Activated CD8-positive, alpha-beta memory T cell treated with anti-CD3 and anti-CD28 coated beads, Interleukin-2, amount 10 ng/mL, durations not matched to agents 7 days and 5 days (primary cell): ENCODE measurements around the gene COG4. TPM values are rescaled to one million over a fixed set of nuclear protein-coding genes. Genes with fewer than 3 reads are reported as not detected.
"Not testable (repeated sequence)": the region's sequence is repeated elsewhere in the genome, so short reads cannot be mapped to it uniquely, and the experiment has no call there.

Experiments
- ATAC-seq: fragments of 150-1000 bp; cut with Tn5 transposase; one replicate; pipeline ENCODE4 v1.10.0; 2021; ENCODE audit warnings: moderate library complexity
- CTCF ChIA-PET: fragments of 350-600 bp; sonication (Branson Sonifier 250); formaldehyde crosslinking; loops from one replicate; lab custom pipeline; 2021; ENCODE audit warnings: antibody characterized with exemption; lab: Charles Lee
- DNase-seq: peaks from one replicate; pipeline ENCODE4 v3.0.0-alpha.2; 2020
- H3K27ac Mint-ChIP-seq: one replicate; pipeline ENCODE4 v1.8.0; 2021; ENCODE audit warnings: mild to moderate bottlenecking, mixed read lengths
- H3K27me3 Mint-ChIP-seq: one replicate; pipeline ENCODE4 v1.8.0; 2021; ENCODE audit warnings: mixed read lengths
- H3K36me3 Mint-ChIP-seq: one replicate; pipeline ENCODE4 v1.8.0; 2021; ENCODE audit warnings: mild to moderate bottlenecking, mixed read lengths
- H3K4me1 Mint-ChIP-seq: one replicate; pipeline ENCODE4 v1.8.0; 2021; ENCODE audit warnings: mixed read lengths
- H3K4me3 Mint-ChIP-seq: one replicate; pipeline ENCODE4 v1.8.0; 2021; ENCODE audit warnings: mild to moderate bottlenecking, moderate library complexity, mixed read lengths
- H3K9me3 Mint-ChIP-seq: one replicate; pipeline ENCODE4 v1.8.0; 2022; ENCODE audit warnings: low read depth, mixed read lengths
- total RNA-seq, 2 experiments: library from RNA; stranded (reverse); gene quantifications; one replicate each; pipeline ENCODE4 v1.2.3, GENCODE V29; 2021

COG4 gene
- total RNA-seq, 2 experiments from 2014 or later: 67.3 to 72.5 TPM

DNA sequence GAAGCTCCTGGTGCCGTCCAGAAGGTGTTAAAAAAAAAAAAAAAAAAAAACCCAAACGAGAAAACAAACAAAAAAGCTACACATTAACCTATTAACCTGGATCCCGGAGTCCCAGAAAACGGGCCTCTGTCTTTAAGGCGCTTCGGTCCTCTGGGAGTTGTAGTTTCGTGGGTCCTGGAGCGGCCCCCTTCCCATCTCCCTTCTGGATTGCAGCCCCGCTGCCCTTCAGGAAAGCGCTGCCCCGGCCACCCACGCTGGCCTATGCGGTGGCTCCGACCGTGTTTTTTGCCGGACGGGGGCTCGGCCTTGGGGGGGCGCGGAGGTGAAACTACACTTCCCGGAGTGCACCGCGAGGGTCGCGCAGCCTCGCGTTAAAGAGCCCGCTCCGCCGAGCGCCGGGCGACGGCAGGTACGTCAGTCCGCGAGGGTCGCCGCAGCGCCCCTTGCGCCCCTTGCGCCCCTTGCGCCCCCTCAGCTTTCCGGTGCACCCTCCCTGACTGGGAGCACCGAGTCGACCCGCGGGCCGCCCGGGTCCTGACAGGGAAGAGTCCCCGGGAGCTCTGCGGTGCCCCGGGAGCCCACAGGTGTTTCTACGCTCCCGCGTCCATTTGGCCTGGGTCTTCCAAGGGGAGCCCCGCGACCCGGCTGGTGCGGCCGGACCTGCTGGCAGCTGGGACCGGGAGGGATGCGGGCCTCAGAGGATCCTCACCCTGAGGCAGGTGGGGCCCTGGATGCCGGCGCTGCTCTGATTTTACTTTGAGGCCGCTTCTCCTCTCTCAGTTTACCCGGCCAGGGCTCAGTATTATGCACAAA lies 68.9 kb downstream of the COG4 start, which contains the start of gene FCSK:
Gene FCSK (plus strand): TSS at position 374 of the 813 bp plus-strand sequence. CDS start 8,596 bp downstream, outside the sequence.
- Mint-ChIP-seq H3K36me3 (no peaks in the 10 kb centered on the region), H3K27ac (peak within 1 kb of the TSS; percentile 87), H3K4me3 (peak within 1 kb of the TSS; percentile 87), H3K27me3 (peaks cover 6% of the 10 kb centered on the region), H3K4me1 (peaks cover 21% of the 10 kb centered on the region), H3K9me3 (no peaks in the 10 kb centered on the region)
- DNase-seq (peak; percentile 72), ATAC-seq (peak; percentile 95)
- CTCF ChIA-PET: interaction anchor here (0.7 to 2.1 kb wide), 9 partner anchors 11 to 155 kb away, joined by 3 to 11 read pairs (median 3); partner anchors contain the start of genes DDX19B and ST3GAL2

GRCh38 chr16:70453892-70454221 lies 69.5 kb downstream of the COG4 start:
- CTCF ChIA-PET: interaction anchor here (0.5 to 2.1 kb wide), 8 partner anchors 11 to 155 kb away, joined by 3 to 11 read pairs (median 3); partner anchors contain the start of genes DDX19B and ST3GAL2

GRCh38 chr16:70453117-70453891 lies 70.0 kb downstream of the COG4 start:
- Mint-ChIP-seq H3K27me3 (peaks cover 6% of the 10 kb centered on the region), H3K9me3 (no peaks in the 10 kb centered on the region), H3K4me3 (peak overlapping the region; percentile 87), H3K4me1 (peaks cover 21% of the 10 kb centered on the region), H3K36me3 (no peaks in the 10 kb centered on the region), H3K27ac (peak overlapping the region; percentile 87)
- DNase-seq: no peak
- CTCF ChIA-PET: interaction anchor here (0.5 to 2.1 kb wide), 7 partner anchors 10 to 154 kb away, joined by 3 to 11 read pairs (median 3); partner anchors contain the start of gene DDX19B
- no peak for ATAC-seq

More at GRCh38 chr16:70453892-70454221, 69.5 kb downstream of the COG4 start:
- peaks cover 21% of the 10 kb centered on the region for H3K4me1 Mint-ChIP-seq
- no peaks in the 10 kb centered on the region for H3K9me3 Mint-ChIP-seq
- H3K4me3 Mint-ChIP-seq: peak overlapping the region; percentile 87
- H3K36me3 Mint-ChIP-seq: no peaks in the 10 kb centered on the region
- ATAC-seq: no peak
- H3K27ac Mint-ChIP-seq: peak overlapping the region; percentile 87
- DNase-seq: no peak
- peaks cover 6% of the 10 kb centered on the region for H3K27me3 Mint-ChIP-seq

GRCh38 chr16:70451004-70451340 lies 72.4 kb downstream of the COG4 start:
- H3K27me3 Mint-ChIP-seq, H3K9me3 Mint-ChIP-seq, DNase-seq, CTCF ChIA-PET, H3K27ac Mint-ChIP-seq, ATAC-seq, H3K36me3 Mint-ChIP-seq, H3K4me3 Mint-ChIP-seq: not testable (repeated sequence)
- H3K4me1 Mint-ChIP-seq: peaks cover 17% of the 10 kb centered on the region

DNA sequence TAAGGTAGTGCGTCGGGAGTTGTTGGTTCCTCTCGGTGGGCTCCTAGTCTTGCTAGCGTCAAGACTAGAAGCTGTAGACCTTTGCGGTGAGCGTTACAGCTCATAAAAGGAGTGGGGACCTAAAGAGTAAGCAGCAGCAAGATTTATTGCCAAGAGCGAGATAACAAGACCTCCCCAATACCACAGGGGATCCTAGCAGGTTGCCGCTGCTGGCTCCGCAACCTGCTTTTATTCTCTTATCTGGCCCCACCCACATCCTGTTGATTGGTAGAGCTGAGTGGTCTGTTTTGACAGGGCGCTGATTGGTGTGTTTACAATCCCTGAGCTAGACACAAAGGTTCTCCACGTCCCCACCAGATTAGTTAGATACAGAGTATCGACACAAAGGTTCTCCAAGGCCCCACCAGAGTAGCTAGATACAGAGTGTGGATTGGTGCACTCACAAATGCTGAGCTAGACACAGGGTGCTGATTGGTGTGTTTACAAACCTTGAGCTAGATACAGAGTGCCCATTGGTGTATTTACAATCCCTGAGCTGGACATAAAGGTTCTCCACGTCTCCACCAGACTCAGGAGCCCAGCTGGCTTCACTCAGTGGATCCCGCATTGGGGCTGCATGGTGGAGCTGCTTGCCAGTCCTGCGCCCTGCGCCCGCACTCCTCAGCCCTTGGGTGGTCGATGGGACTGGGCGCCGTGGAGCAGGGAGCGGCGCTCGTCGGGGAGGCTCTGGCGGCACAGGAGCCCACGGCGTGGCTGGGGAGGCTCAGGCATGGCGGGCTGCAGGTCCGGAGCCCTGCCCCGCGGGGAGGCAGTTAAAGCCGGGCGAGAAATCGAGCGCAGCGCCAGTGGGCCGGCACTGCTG lies 73.0 kb downstream of the COG4 start:
- H3K27me3 Mint-ChIP-seq, ATAC-seq, H3K36me3 Mint-ChIP-seq, H3K27ac Mint-ChIP-seq, H3K9me3 Mint-ChIP-seq, CTCF ChIA-PET, DNase-seq, H3K4me3 Mint-ChIP-seq: not testable (repeated sequence)
- H3K4me1 Mint-ChIP-seq: peaks cover 15% of the 10 kb centered on the region

- CTCF ChIA-PET: no interaction called here
- no peak overlapping the region for H3K4me3 Mint-ChIP-seq
- no peaks in the 10 kb centered on the region for H3K9me3 Mint-ChIP-seq
- peaks cover 8% of the 10 kb centered on the region for H3K27me3 Mint-ChIP-seq
- DNase-seq (no peak), ATAC-seq (no peak)
- no peaks in the 10 kb centered on the region for H3K36me3 Mint-ChIP-seq
- peaks cover 4% of the 10 kb centered on the region for H3K4me1 Mint-ChIP-seq
- no peak overlapping the region for H3K27ac Mint-ChIP-seq
Observed at GRCh38 chr16:70448075-70448474, 75.3 kb downstream of the COG4 start.

DNA sequence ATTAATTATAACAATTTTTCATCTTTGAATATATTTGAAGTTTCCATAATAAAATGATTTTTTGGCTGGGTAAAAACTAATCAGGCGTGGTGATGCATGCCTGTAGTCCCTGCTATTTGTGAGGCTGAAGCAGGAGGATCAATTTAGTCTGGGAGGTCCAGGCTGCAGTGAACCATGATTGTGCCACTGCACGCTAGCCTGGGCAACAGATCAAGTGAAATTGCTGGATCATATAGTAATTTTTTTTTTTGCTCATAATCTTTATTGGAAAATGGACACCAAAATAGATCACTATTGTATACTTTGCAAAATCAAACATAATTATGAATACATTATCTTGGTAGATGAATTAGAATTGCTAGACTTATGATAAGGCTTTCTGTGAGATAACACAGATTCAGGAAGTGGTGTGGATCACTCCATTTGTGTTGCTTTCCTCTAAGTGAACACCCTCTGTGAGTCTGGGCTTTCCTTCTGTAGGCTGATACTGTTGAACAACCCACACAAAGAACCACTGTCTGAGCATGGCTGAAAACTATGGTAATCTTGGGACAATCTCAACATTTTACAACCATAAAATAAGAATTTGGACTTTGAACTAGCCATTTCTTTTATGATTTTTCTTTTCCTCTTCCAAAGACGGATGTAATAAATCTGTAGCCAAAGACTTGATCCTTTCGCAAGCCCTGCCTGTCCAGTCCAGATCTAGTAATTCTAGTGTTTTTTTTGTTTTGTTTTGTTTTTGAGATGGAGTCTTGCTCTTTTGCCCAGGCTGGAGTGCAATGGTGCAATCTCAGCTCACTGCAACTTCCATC lies 78.9 kb downstream of the COG4 start:
- no peak overlapping the region for H3K27ac Mint-ChIP-seq
- CTCF ChIA-PET: no interaction called here
- H3K9me3 Mint-ChIP-seq: no peaks in the 10 kb centered on the region
- H3K4me3 Mint-ChIP-seq: no peak overlapping the region
- peaks cover 9% of the 10 kb centered on the region for H3K4me1 Mint-ChIP-seq
- H3K36me3 Mint-ChIP-seq: no peaks in the 10 kb centered on the region
- DNase-seq (no peak), ATAC-seq (no peak)
- peaks cover 2% of the 10 kb centered on the region for H3K27me3 Mint-ChIP-seq

- Mint-ChIP-seq H3K27ac (no peak overlapping the region), H3K4me1 (peaks cover 22% of the 10 kb centered on the region), H3K4me3 (no peak overlapping the region), H3K27me3 (peaks cover 2% of the 10 kb centered on the region), H3K36me3 (peaks cover 2% of the 10 kb centered on the region), H3K9me3 (no peaks in the 10 kb centered on the region)
- ATAC-seq (no peak), DNase-seq (no peak)
- CTCF ChIA-PET: interaction anchor here (1.0 kb wide), 1 partner anchor 62 kb away, joined by 3 read pairs; no protein-coding TSS in a partner anchor
Observed at GRCh38 chr16:70442344-70442743, 81.0 kb downstream of the COG4 start.

GRCh38 chr16:70441406-70441990 lies 81.9 kb downstream of the COG4 start:
- Mint-ChIP-seq H3K36me3 (peaks cover 2% of the 10 kb centered on the region), H3K9me3 (no peaks in the 10 kb centered on the region), H3K27ac (peak overlapping the region; percentile 56), H3K4me1 (peaks cover 30% of the 10 kb centered on the region), H3K4me3 (no peak overlapping the region), H3K27me3 (no peaks in the 10 kb centered on the region)
- no peak for ATAC-seq
- CTCF ChIA-PET: interaction anchor here (0.7 kb wide), 1 partner anchor 11 kb away, joined by 3 read pairs; no protein-coding TSS in a partner anchor
- no peak for DNase-seq

DNA sequence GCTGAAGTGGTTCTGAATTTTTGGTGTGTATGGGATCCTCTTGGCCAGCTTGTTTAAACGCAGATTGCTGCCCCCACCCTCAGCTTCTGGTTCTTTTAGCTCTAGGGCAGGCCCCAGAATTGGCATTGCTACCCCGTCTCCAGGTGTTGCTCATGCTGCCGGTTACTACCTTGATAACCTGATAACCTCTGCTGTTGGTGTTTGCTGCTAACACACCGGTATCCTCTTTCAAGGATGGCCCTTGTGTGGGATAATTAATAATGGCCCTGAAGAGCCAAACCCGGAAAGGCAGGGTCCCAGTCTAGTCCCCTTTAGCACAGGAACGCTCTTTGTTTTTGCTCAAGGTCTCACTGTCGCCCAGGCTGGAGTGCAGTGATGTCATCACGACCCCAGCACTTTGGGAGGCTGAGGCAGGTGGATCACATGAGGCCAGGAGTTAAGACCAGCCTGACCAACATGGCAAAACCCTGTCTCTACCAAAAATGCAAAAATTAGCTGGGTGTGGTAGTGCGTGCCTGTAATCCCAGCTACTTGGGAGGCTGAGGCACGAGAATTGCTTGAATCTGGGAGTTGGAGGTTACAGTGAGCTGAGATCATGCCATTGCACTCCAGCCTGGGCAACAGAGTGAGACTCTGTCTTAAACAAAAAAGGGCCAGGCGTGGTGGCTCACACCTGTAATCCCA lies 83.2 kb downstream of the COG4 start:
- peak overlapping the region; percentile 87 for H3K4me3 Mint-ChIP-seq
- H3K27ac Mint-ChIP-seq: peak overlapping the region; percentile 91
- no peak for DNase-seq
- no peaks in the 10 kb centered on the region for H3K9me3 Mint-ChIP-seq
- CTCF ChIA-PET: interaction anchor here (1.8 to 1.9 kb wide), 3 partner anchors 10 to 84 kb away, joined by 5 to 7 read pairs (median 6); partner anchors contain the start of gene FCSK
- no peak for ATAC-seq
- peaks cover 32% of the 10 kb centered on the region for H3K4me1 Mint-ChIP-seq
- peaks cover 2% of the 10 kb centered on the region for H3K36me3 Mint-ChIP-seq
- no peaks in the 10 kb centered on the region for H3K27me3 Mint-ChIP-seq
